ENCODE results near the gene UTF1. TPM values are rescaled to one million over a fixed set of nuclear protein-coding genes. Genes with fewer than 3 reads are reported as not detected.

UTF1 gene
- total RNA-seq = not detected in 2 replicates

GRCh38 chr10:133230044-133230361 is at the start of gene UTF1:
TSS of gene UTF1 (plus strand) at chr10:133230217. CDS start at chr10:133230289, 72 bp downstream.

GRCh38 chr10:133237588-133238465 is 7.8 kb downstream of the UTF1 start, which contains the start of gene VENTX:
TSS of gene VENTX (plus strand) at chr10:133237855. CDS start at chr10:133237915, 60 bp downstream.

GRCh38 chr10:133276435-133277201 is 46.6 kb downstream of the UTF1 start, which contains the start of gene ADAM8:
TSS of gene ADAM8 (minus strand) at chr10:133276868. CDS start at chr10:133276817, 51 bp downstream.

Other genes with a start within 250 kb of the UTF1 start
- gene ADGRA1, start 142.3 kb upstream of the UTF1 start, total RNA-seq = not detected in 2 replicates
- gene KNDC1, start 70.0 kb upstream of the UTF1 start, total RNA-seq = 0.65 and 0.86 TPM in 2 replicates
- not detected in 2 replicates for gene VENTX, start 7.6 kb downstream of the UTF1 start, total RNA-seq
- 1.5 and 2.7 TPM in 2 replicates for gene ADAM8, start 46.7 kb downstream of the UTF1 start, total RNA-seq
- gene TUBGCP2, start 78.7 kb downstream of the UTF1 start, total RNA-seq = 54.7 and 64.7 TPM in 2 replicates
- 16.1 and 17.1 TPM in 2 replicates for gene ZNF511, start 78.7 kb downstream of the UTF1 start, total RNA-seq
- not detected in 2 replicates for gene CALY, start 106.7 kb downstream of the UTF1 start, total RNA-seq
- not detected in 2 replicates for gene PRAP1, start 117.2 kb downstream of the UTF1 start, total RNA-seq
- 4.4 and 6.3 TPM in 2 replicates for gene FUOM, start 127.8 kb downstream of the UTF1 start, total RNA-seq
- 57.7 and 60.6 TPM in 2 replicates for gene ECHS1, start 143.1 kb downstream of the UTF1 start, total RNA-seq
- 4.0 and 5.6 TPM in 2 replicates for gene PAOX, start 149.0 kb downstream of the UTF1 start, total RNA-seq
- gene MTG1, start 163.9 kb downstream of the UTF1 start, total RNA-seq = 19.9 and 29.1 TPM in 2 replicates
- gene SPRN, start 194.4 kb downstream of the UTF1 start, total RNA-seq = 0.39 and 1.6 TPM in 2 replicates
- 2.5 and 2.8 TPM in 2 replicates for gene SCART1, start 223.7 kb downstream of the UTF1 start, total RNA-seq

All from smooth muscle cell of the pulmonary artery (primary cell).